Upper lobe of left lung (tissue), 4 donors: ENCODE measurements around the gene YPEL3.

Source experiments
- POLR2A ChIP-seq, 4 donors: fragments of 450-650 bp; IDR thresholded peaks; one replicate each; pipeline ENCODE4 v1.5.1; 2016 to 2017; ENCODE audit warnings: antibody characterized with exemption in 4 of 4, mild to moderate bottlenecking in 2 of 4
- POLR2AphosphoS5 ChIP-seq, 2 donors: sonication (generic); formaldehyde crosslinking; IDR thresholded peaks; one replicate each; pipeline ENCODE4 v1.5.1; 2017; ENCODE audit warnings: antibody characterized with exemption in 2 of 2
- TF ChIP-seq, protein P1 (sequence below), 6 experiments: fragments of 450-650 bp in 4 of 6; fragments of 200-600 bp in 2 of 6; sonication (generic) in 2 of 6; IDR thresholded peaks; one replicate each; pipeline ENCODE4 v1.5.1; 2016 to 2019; ENCODE audit warnings: antibody characterized with exemption in 6 of 6

DNA sequence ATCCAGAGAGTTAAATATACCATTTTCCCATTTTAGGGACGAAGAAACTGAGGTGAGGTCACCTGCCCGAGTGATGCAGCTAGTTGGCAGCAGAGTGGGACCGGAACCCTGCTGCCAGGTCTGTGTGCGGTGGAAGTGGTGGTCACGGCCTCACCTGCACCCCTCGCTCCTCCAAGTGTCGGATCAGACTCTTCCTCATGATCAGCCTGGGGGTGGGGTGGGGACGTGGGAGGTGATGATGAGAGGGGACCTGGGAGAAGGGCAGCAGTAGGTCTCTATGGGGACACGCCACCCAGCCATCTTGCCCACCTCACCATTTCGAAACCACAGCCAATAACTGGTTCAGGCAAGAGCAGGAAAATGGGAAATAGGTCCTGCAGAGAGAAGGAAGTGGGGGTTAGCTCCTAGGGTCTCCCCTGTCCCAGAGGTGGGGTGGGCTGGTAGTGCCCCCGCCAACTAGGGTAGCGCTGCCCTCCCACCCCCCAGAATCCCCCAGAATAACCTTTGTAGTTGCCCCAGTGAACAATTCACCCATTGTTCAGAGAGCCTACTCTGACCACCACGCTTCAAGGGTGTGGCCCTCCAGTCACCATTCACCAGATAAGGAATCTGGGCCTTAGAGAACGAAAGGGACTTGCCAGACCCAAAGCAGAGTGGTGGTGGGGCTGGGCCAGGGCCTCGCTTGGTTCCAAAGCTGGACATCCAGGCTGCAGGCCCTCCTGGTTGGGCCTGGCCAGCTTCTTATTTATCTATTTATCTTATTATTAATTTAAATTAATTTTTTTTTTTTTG, 12.2 kb upstream of the YPEL3 start:
- TF ChIP-seq POLR2AphosphoS5 (IDR thresholded peaks at IDR 0.05): no peak
- TF ChIP-seq, protein P1, sequence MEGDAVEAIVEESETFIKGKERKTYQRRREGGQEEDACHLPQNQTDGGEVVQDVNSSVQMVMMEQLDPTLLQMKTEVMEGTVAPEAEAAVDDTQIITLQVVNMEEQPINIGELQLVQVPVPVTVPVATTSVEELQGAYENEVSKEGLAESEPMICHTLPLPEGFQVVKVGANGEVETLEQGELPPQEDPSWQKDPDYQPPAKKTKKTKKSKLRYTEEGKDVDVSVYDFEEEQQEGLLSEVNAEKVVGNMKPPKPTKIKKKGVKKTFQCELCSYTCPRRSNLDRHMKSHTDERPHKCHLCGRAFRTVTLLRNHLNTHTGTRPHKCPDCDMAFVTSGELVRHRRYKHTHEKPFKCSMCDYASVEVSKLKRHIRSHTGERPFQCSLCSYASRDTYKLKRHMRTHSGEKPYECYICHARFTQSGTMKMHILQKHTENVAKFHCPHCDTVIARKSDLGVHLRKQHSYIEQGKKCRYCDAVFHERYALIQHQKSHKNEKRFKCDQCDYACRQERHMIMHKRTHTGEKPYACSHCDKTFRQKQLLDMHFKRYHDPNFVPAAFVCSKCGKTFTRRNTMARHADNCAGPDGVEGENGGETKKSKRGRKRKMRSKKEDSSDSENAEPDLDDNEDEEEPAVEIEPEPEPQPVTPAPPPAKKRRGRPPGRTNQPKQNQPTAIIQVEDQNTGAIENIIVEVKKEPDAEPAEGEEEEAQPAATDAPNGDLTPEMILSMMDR (IDR thresholded peaks at IDR 0.05): no peak
- no peak for TF ChIP-seq POLR2A (IDR thresholded peaks at IDR 0.05)
